Hepatocyte (in vitro differentiated cells): Measurements from ENCODE around the gene MALAT1.

Experiments used
- EZH2 ChIP-seq: fragments of 200-600 bp; sonication (generic); IDR thresholded peaks from 2 replicates; pipeline ENCODE4 v1.6.1; 2016; ENCODE audit warnings: antibody characterized with exemption, mild to moderate bottlenecking, borderline replicate concordance
- TF ChIP-seq, protein P1 (sequence below): fragments of 200-600 bp; sonication (generic); IDR thresholded peaks from 2 replicates; pipeline ENCODE4 v1.5.1; 2016; ENCODE audit warnings: antibody characterized with exemption, mild to moderate bottlenecking; ENCODE audit not compliant: poor library complexity

DNA sequence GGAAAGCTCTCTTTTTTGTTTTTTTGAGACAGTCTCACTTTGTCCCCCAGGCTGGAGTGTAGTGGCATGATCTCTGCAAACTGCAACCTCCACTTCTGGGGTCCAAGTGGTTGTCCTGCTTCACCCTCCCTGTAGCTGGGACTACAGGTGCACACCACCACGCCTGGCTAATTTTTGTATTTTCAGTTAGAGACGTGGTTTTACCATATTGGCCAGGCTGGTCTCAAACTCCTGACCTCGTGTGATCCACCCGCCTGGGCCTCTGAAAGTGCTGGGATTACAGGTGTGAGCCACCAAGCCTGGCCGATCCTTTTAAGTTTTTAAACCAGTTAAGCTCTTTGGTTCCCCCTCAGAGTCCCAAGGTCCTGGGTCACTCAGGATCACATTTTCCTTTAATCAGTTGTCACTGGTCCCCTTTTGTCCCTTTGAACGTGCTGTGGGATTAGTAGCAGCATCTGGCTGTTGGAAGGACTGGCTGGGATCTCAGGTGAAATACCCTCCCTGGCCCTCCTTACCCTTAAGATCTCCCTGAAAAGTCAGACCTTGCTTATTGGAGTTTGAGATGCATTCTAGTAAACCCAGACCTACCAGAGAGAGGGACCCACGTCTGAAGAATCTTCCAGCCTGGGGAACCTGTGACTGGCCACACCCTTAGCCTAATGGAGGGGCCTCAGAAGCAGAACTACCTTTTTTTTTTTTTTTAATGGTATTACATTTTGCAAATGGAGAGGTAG, 8.1 kb downstream of the MALAT1 start:
- TF ChIP-seq, protein P1, sequence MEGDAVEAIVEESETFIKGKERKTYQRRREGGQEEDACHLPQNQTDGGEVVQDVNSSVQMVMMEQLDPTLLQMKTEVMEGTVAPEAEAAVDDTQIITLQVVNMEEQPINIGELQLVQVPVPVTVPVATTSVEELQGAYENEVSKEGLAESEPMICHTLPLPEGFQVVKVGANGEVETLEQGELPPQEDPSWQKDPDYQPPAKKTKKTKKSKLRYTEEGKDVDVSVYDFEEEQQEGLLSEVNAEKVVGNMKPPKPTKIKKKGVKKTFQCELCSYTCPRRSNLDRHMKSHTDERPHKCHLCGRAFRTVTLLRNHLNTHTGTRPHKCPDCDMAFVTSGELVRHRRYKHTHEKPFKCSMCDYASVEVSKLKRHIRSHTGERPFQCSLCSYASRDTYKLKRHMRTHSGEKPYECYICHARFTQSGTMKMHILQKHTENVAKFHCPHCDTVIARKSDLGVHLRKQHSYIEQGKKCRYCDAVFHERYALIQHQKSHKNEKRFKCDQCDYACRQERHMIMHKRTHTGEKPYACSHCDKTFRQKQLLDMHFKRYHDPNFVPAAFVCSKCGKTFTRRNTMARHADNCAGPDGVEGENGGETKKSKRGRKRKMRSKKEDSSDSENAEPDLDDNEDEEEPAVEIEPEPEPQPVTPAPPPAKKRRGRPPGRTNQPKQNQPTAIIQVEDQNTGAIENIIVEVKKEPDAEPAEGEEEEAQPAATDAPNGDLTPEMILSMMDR: no peak
- TF ChIP-seq EZH2: no peak
